GM18868 (cell line): ENCODE data around the gene CD82.
"Not testable (repeated sequence)": the region's sequence is repeated elsewhere in the genome, so short reads cannot be mapped to it uniquely, and the experiment has no call there.

Experiments
- ATAC-seq: cut with Tn5 transposase; IDR thresholded peaks from one replicate; pipeline ENCODE4 v1.9.1; 2021; ENCODE audit warnings: mild to moderate bottlenecking, moderate library complexity; ENCODE audit not compliant: unreplicated experiment

CD82 gene

DNA sequence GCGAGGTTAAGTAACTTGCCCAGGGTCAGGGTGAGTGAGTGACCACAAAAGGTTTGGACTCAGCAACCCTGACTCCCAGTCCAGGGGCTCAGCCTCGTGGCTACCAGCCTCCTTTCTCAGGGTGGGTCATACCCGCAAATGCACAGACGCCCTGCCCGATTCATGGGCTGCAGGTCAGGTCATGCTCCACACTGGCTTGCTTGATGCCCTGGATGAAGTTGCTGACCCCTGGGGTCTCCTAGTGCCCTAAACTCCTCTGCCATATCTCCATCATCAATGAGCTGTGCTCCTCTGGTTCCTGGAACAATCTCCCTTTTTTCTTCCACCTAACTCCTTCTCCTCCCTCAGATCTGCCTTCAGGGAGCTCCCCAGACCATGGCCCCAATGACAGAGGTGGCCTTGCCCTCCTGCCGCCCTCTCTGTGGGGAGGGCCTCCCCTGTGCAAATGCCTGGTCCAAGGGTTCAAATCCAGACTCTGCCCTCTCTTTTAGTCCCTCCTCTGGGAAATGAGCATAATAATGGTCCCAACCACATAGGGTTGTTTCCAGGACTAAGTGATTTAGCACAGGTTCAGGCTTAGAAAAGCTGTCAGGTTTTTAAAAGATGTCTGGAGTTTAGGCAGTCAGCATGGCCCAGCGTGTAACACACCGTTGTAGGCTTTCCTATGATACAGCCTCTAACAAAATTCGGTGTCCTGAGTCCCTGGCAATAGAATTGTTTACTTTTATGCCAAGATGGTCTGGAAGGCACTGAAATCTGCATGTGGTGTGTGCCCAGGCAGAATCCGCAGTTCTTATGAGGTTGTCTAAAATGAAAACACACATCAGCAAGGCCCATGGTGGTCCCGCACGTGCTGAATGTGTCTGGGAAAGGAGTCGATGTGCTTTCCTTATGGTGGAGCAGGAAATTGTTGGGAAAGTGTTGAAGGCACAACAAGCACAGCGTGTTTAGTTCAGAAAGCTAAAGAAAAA is 63.6 kb downstream of the CD82 start:
- ATAC-seq = peak; percentile 10

DNA sequence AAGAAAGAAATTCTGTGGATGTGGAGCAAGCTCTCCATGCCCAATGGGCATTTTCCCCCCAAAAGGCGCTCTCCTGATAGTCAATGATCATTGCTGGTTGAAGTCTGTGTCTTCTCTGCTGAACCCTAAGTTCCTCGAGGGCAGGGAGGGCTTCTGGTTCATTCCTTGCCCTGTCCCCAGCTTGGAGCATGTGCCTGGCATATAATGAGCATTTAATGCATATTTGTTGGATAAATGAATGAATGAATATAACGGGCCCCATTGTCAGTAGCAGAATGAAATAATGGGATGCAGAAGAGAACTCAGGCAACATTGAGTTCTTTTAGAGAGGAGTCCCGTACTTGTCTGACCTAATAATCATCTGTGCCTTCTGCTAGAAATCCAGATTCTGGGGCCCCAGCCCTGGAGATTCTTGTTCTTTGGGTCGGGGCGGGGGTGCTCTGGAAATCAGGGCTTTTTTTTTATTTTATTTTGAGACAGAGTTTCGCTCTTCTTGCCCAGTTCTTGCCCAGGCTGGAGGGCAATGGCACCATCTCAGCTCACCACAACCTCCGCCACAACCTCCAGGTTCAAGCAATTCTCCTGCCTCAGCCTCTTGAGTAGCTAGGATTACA is 64.4 kb downstream of the CD82 start:
- ATAC-seq = no peak

- no peak for ATAC-seq
Measured at GRCh38 chr11:44630511-44631210, 65.2 kb downstream of the CD82 start.

DNA sequence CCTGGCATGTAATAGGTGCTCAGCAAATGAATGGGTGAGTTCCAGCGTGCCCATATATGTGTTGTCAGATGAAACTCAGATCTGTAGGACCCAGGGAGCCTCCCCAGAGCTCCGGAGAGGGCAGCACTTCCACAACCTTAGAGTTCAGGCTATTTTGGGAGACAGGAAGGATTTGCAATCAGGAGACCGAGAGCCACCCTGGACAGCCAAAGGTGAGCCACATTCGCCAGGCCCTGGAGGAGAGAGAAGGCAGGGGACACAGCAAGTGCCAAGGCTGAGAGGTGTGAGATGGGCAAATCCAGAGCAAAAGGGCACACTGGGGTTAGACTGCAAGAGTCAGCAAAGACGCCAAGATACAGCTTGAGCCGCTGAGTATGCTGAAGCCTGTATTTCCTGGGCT is 66.4 kb downstream of the CD82 start:
- no peak for ATAC-seq

- peak; percentile 50 for ATAC-seq
Measured at GRCh38 chr11:44632466-44633123, 67.1 kb downstream of the CD82 start.

DNA sequence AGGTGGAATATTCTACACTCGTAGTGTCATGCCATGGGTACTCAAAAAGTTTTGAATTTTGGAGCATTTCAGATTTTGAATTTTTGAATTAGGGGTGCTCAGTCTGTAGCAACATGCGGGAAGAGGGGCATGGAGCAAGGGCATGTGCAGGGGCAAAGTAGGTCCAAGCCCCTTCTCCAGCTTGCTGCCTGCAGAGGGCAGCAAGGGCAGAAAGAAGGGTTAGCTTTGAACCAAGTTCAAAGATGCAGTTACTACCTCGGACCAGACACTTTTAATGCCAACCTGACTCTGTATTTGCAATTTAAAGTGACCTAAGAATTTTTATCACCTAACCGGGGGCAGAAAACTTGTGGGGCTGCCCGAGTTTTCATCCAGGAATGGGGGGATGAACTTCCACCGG is 68.2 kb downstream of the CD82 start:
- ATAC-seq = no peak

DNA sequence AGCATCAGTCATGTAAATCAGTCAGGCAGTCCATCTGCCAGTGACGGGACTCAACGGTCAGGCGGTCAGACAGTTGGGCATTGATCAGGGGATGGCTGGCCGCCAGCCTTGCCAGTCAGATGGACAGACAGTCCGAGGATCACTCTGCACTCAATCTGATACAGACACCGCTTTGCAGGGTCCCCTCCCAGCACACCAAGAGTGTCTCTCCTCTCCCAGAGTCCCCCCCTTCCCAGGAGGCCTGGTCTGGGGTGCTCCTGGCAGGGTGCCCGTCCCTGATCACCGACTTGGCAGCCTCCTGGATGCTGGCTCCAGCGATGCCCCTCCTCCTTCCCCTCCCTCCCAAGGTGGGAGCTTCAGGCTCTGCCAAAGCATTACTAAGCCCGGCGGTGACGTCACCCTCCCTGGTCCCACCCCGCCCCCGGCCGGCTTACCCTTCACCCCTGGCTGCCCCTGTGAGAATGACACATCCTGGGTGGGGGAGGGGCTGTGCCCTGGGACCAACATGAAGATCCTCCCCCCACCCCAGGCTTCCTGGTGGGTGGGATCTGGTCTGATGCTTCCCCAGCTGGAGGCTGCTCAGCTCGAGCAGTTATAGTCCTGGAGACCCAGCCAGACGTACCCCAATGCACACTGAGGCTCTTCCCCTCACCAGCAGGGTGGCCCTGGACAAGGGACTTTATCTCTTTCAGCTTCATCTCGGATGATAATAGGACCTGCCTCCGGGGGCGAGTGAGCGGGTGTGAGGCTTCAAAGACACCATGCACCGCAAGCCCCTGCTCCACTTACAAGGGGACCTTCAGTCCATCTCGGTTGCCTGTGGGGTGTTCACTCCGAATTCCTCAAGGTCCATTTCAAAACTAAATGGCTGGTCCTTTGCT is 69.2 kb downstream of the CD82 start:
- no peak for ATAC-seq

- ATAC-seq = no peak
Measured at GRCh38 chr11:44637487-44637886, 72.0 kb downstream of the CD82 start.

DNA sequence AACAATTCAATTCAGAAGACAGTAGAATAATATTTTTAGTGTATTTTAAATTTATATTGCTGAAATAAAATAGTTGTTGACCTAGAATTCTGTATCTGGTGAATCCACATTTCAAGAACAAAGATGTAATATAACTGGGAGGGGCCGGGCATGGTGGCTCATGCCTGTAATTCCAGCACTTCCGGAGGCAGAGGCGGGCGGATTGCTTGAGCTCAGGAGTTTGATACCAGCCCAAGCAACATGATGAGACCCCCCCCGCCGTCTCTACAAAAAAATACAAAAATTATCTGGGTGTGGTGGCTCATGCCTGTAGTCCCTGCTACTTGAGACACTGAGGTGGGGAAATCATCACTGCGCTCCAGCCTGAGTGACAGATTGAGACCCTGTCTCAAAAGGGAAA is 72.6 kb downstream of the CD82 start:
- ATAC-seq = no peak

GRCh38 chr11:44643217-44643616 is 77.8 kb downstream of the CD82 start:
- no peak for ATAC-seq

DNA sequence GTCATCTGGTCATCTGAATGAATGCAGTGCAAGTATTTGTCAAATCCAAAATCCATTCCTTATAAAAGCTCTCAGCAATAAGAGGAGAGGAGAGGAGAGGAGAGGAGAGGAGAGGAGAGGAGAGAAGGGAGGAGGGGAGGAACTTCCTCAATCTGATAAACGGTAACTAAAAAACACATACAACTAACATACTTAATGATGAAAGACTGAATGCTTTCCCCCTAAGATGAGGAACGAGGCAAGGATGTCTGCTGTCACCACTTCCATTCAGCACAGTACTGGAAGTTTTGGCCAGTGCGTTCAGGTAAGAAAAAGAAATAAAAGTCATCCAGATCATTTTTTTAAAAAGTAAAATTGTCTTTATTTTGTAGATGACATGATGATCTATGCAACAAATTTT is 80.4 kb downstream of the CD82 start:
- no peak for ATAC-seq

DNA sequence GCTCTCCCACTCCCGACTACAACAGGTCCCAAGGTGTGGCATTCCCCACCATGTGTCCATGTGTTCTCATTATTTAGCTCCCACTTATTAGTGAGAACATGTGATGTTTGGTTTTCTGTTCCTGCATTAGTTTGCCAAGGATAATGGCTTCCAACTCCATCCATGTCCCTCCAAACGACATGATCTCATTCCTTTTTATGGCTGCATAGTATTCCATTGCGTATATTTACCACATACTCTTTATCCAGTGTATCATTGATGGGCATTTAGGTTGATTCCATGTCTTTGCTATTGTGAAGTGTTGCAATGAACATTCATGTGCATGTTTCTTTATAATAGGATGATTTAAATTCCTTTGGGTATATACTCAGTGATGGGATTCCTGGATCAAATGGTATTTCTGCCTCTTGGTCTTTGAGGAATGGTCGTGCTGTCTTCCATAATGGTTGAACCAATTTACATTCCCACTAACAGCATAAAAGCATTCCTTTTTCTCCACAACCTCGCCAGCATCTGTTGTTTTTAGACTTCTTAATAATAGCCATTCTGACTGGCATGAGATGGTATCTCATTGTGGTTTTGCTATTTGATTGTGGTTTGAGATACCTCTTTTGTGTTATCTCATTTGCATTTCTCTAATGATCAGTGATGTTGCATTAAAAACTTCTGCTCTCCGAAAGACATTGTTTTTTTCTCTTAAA is 81.9 kb downstream of the CD82 start:
- ATAC-seq = not testable (repeated sequence)

DNA sequence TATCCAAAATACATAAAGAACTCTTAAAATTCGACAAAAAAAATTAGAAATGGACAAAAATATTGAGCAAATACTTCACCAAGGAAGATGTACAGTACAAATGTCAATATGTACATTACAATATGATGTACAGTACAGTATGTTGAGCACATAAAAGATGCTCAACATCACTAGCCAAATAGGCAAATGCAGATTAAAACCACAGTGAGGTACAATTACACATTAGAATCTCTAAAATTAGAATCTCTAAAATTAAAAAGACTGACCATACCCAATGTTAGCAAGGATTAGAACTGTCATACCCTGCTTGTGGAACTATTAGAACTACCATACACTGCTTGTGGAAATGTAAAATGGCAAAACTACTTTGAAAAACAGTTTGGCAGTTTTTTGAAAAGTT is 82.6 kb downstream of the CD82 start:
- no peak for ATAC-seq

- no peak for ATAC-seq
Measured at GRCh38 chr11:44651535-44652155, 86.2 kb downstream of the CD82 start.

DNA sequence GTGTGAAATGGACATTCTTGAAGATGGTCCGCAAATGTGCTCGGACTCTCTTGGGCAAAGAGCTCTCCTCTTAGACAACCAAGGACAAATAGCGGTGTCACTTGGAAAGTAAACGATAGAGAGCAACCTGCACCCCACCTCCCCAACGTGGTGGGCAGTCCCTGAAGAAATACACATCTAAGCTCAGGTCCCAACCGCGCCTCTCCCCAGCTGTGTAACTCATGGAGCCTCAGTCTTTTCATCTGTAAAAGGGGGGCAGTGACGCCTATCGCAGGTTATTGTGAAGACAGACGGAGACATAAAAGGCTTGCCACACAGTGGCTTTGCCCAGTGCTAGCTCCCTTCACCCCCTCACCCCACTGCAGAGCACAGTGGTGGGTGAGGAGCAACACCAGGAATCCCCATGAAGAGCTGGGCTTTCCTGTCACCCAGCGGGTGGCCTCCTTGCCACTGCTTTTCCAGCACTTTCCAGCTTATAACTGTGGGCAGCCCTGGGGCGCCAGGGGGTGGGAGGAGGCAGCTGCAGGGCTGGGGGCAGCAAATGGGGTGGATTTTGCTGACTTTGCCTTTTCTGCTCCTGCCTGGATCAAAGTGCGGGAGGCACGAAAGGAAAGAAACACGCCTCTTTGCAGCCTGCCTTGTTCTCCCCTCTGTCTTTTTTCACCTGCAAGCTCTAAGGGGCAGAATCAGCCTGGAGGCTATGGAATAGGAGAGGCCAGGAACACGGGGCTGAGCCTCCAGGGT is 87.6 kb downstream of the CD82 start:
- ATAC-seq = no peak

DNA sequence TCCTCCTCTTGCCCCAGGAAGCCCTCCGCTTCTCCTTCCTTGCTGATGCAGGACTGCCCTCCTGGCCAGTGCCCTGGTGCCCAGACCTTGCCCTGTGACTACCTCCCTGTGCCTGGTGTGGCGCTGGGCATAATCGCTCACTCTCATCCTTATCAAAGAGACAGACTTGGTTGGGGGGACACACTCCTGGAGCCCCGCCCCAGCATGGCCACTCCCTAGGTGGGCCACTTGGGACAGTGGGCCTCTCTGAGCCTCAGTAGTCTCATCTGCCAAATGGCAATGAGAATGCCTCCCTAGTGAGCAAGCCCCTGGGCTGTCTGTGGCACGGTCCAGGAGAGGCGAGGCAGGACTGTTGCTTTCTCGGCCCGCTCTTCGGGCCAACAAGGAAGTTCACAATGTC is 88.6 kb downstream of the CD82 start:
- ATAC-seq = no peak

GRCh38 chr11:44654596-44654995 is 89.1 kb downstream of the CD82 start:
- ATAC-seq = no peak

DNA sequence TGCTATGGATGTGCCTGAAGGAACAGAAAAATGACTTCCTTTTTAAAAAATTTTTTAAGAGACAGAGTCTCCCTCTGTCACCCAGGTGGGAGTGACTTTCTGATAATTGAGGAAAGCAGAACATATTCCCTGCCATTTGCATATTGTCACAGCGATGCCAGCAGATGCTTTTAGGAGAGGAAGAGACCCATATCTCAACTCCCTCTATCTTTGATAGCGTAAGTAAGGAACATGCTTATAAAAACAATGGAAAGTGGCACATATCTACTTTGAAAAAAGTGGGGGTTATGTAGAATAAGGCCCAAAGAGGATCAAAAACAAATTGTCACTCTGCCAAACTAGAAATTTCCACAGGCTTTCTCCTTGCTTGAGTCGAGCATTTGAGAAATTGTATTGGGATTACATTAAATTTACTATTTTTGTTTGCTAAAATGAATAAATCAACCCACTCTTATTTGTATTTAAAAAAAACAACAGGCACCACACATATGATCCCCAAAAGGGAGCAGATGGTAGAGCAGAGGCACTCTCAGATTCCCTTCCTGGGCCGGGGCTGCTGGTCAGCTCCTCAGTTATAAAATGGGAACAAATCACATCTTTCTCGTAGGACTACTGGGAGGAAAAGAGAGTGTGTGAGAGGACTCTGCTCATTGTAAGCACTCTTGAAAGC is 92.5 kb downstream of the CD82 start:
- no peak for ATAC-seq
